Keratinocyte (primary cell): Measurements from ENCODE around the gene FMO4. TPM values are rescaled to one million over a fixed set of nuclear protein-coding genes. Genes with fewer than 3 reads are reported as not detected.

Experiments used
- DNase-seq: peaks from one replicate; pipeline ENCODE4 v3.0.0-alpha.2; 2011; ENCODE audit warnings: low read depth, missing footprints, low spot score
- FAIRE-seq: peaks from 2 replicates; lab custom pipeline; 2011; peaks lifted over from hg19 to GRCh38; lab: Jason Lieb, UNC
- H2AFZ ChIP-seq: 2 replicates; pipeline ENCODE4 v1.6.0; 2012; ENCODE audit warnings: low read length, control low read depth, inconsistent platforms; ENCODE audit not compliant: control insufficient read depth
- H3K27ac ChIP-seq: 2 replicates; pipeline ENCODE4 v1.5.1; 2011; ENCODE audit warnings: low read length; ENCODE audit not compliant: control insufficient read depth, insufficient read depth
- H3K27me3 ChIP-seq: 3 replicates; pipeline ENCODE4 v1.6.0; 2011; ENCODE audit warnings: low read length; ENCODE audit not compliant: control insufficient read depth, insufficient read depth; ENCODE audit errors: extremely low read depth
- H3K36me3 ChIP-seq, 2 experiments: 2 replicates in 1 of 2; 3 replicates in 1 of 2; pipeline ENCODE4 v1.5.1; 2011; ENCODE audit warnings: low read length in 2 of 2, mild to moderate bottlenecking in 1 of 2; ENCODE audit not compliant: control insufficient read depth in 2 of 2, insufficient read depth in 2 of 2; ENCODE audit errors: extremely low read depth in 1 of 2
- H3K4me1 ChIP-seq: 3 replicates; pipeline ENCODE4 v1.5.1; 2011; ENCODE audit warnings: low read length; ENCODE audit not compliant: control insufficient read depth, insufficient read depth; ENCODE audit errors: extremely low read depth
- H3K4me2 ChIP-seq: 3 replicates; pipeline ENCODE4 v1.6.0; 2011; ENCODE audit warnings: low read depth, low read length; ENCODE audit not compliant: control insufficient read depth, insufficient read depth; ENCODE audit errors: extremely low read depth
- H3K4me3 ChIP-seq, 3 experiments: fragments of 200-600 bp in 1 of 3; sonication (generic) in 1 of 3; 2 replicates in 2 of 3; 3 replicates in 1 of 3; pipeline ENCODE4 v1.5.1; 2011 to 2016; ENCODE audit warnings: low read length in 3 of 3, mild to moderate bottlenecking in 3 of 3, control low read depth in 2 of 3, inconsistent platforms in 1 of 3, low read depth in 1 of 3, mixed read lengths in 1 of 3, mixed run types in 1 of 3, moderate library complexity in 1 of 3; ENCODE audit not compliant: control insufficient read depth in 2 of 3, insufficient read depth in 2 of 3; ENCODE audit errors: extremely low read depth in 1 of 3
- H3K79me2 ChIP-seq: 2 replicates; pipeline ENCODE4 v1.6.0; 2012; ENCODE audit warnings: low read length; ENCODE audit not compliant: control insufficient read depth, insufficient read depth
- H3K9ac ChIP-seq: 3 replicates; pipeline ENCODE4 v1.6.0; 2011; ENCODE audit warnings: low read length; ENCODE audit not compliant: control insufficient read depth, insufficient read depth; ENCODE audit errors: extremely low read depth
- H3K9me1 ChIP-seq: 3 replicates; pipeline ENCODE4 v1.6.0; 2011; ENCODE audit warnings: low read length; ENCODE audit not compliant: control insufficient read depth, insufficient read depth; ENCODE audit errors: extremely low read depth
- H3K9me3 ChIP-seq: 2 replicates; pipeline ENCODE4 v1.5.1; 2012; ENCODE audit warnings: low read depth, low read length; ENCODE audit not compliant: control insufficient read depth
- H4K20me1 ChIP-seq: 3 replicates; pipeline ENCODE4 v1.6.0; 2011; ENCODE audit warnings: low read length; ENCODE audit not compliant: control insufficient read depth, insufficient read depth; ENCODE audit errors: extremely low read depth
- CTCF ChIP-seq, 3 experiments: IDR thresholded peaks in 1 of 3; conservative IDR thresholded peaks in 1 of 3; optimal IDR thresholded peaks in 1 of 3; 2 replicates in 2 of 3; 3 replicates in 1 of 3; pipeline versions ENCODE3 to v1.5.1; 2011; ENCODE audit warnings: low read length in 3 of 3, mild to moderate bottlenecking in 3 of 3, moderate library complexity in 2 of 3, control low read depth in 1 of 3, inconsistent platforms in 1 of 3; ENCODE audit not compliant: insufficient read depth in 2 of 3; ENCODE audit errors: extremely low read depth in 1 of 3
- EZH2 ChIP-seq: IDR thresholded peaks from one replicate; pipeline ENCODE4 v1.6.1; 2012; ENCODE audit warnings: inconsistent platforms, mild to moderate bottlenecking, low read length, moderate library complexity
- dilution Hi-C: fragments of 300-500 bp; cut with MboI; formaldehyde crosslinking; loops from one replicate; pipeline ENCODE4 v1.7.0; 2020; ENCODE audit warnings: low sequenced_read_pairs; ENCODE audit not compliant: extremely low pct_ligation_motif_present
- polyA plus RNA-seq, 5 experiments: library from polyadenylated mRNA; depleted of rRNA in 3 of 5; stranded (reverse) in 3 of 5; stranded (forward) in 1 of 5; unstranded in 1 of 5; fragments of >200 nt; gene quantifications; 1 replicate in 1 of 5; 2 replicates in 3 of 5; 3 replicates in 1 of 5; pipeline versions ENCODE4 v1.2.1 to v1.2.3, GENCODE V29; 2011 to 2012; ENCODE audit warnings: missing spikeins in 2 of 5, low read depth in 1 of 5, low replicate concordance in 1 of 5

Gene FMO4
- polyA plus RNA-seq, 1 donor (not counting 4 experiments of a cell fraction or from before 2014, with no cell fraction given) = 4.7 TPM

- no peaks in the 10 kb centered on the region for H3K79me2 ChIP-seq
- dilution Hi-C loops = no loop called here
- H3K4me1 ChIP-seq = no peaks in the 10 kb centered on the region
- FAIRE-seq = no peak
- TF ChIP-seq CTCF (optimal IDR thresholded peaks at IDR 0.05 in 1 of 3, IDR thresholded peaks at IDR 0.05 in 1 of 3, conservative IDR thresholded peaks at IDR 0.05 in 1 of 3; ENCODE audit: extremely low read depth in 1 of 3, insufficient read depth in 2 of 3, low read length in 3 of 3) (no peak), EZH2 (no peak)
- no peaks in the 10 kb centered on the region for H3K9me3 ChIP-seq
- no peak overlapping the region for H2AFZ ChIP-seq
- H3K9me1 ChIP-seq = no peaks in the 10 kb centered on the region
- no peak overlapping the region for H3K4me2 ChIP-seq
- no peak overlapping the region for H3K27ac ChIP-seq
- no peaks in the 10 kb centered on the region for H3K36me3 ChIP-seq
- H3K27me3 ChIP-seq = no peaks in the 10 kb centered on the region
- no peak overlapping the region for H3K9ac ChIP-seq
- no peaks in the 10 kb centered on the region for H4K20me1 ChIP-seq
- DNase-seq = no peak
- no peak overlapping the region for H3K4me3 ChIP-seq
Measured at GRCh38 chr1:171366816-171367215, 52.8 kb downstream of the FMO4 start.

GRCh38 chr1:171367436-171367835 lies 53.5 kb downstream of the FMO4 start:
- TF ChIP-seq EZH2 = no peak
- TF ChIP-seq CTCF (optimal IDR thresholded peaks at IDR 0.05 in 1 of 3, IDR thresholded peaks at IDR 0.05 in 1 of 3, conservative IDR thresholded peaks at IDR 0.05 in 1 of 3; ENCODE audit: extremely low read depth in 1 of 3, insufficient read depth in 2 of 3, low read length in 3 of 3) = no peak
- DNase-seq (no peak), FAIRE-seq (no peak)
- no peaks in the 10 kb centered on the region for H3K79me2 ChIP-seq
- H3K9me1 ChIP-seq = no peaks in the 10 kb centered on the region
- H3K4me1 ChIP-seq = no peaks in the 10 kb centered on the region
- H3K27ac ChIP-seq = no peak overlapping the region
- H3K4me2 ChIP-seq = no peak overlapping the region
- H3K36me3 ChIP-seq = no peaks in the 10 kb centered on the region
- no peak overlapping the region for H3K4me3 ChIP-seq
- H3K27me3 ChIP-seq = no peaks in the 10 kb centered on the region
- dilution Hi-C loops = no loop called here
- H4K20me1 ChIP-seq = no peaks in the 10 kb centered on the region
- H3K9ac ChIP-seq = no peak overlapping the region
- no peaks in the 10 kb centered on the region for H3K9me3 ChIP-seq
- H2AFZ ChIP-seq = no peak overlapping the region
